ENCODE data around the gene SUN5. TPM values are rescaled to one million over a fixed set of nuclear protein-coding genes. Genes with fewer than 3 reads are reported as not detected.

Gene SUN5
- polyA plus RNA-seq, 6 donors from 2014 or later: not detected

DNA sequence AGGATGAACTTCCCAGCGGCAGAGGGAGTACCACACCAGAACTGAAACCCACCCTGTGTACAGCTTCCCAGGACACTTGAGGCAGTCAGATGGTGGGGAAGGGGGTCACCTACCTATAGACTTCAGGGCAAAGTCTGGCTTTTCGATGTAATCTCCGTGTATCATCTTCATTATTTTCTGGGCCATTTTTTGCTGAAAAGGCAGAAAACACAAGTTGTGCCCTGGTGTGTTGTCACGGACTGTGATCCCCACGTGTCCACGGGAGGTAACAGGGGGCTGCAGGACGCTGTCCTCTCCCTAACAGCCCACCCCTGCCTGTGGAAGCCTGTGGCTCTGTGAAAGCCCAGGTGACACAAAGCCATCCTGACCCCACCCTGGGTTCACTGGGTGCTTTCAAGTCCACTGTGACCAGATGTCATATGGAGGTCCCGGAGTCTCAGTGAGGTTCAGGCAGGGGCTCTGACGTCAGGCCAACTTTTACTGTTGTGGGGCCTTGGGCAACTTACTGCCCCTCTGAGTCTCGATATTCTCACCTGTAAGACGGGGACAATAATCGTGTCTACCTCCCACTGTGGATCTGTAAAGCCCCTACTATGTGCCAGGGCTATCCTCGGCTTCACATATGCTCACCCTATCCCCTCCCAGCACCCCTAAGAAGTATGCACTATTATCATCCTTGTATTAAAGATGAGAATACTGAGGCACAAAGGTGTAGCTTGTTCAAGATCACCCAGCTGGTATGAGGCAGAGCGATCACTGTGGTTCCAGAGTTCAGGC, 14.5 kb downstream of the SUN5 start:
- DNase-seq (no peak), ATAC-seq (ENCODE audit: low read depth in 2 of 2) (no peak)
- Mint-ChIP-seq H3K4me3 (no peak overlapping the region), H3K27ac (peak overlapping the region in 4 of 6 donors; percentile 47 to 85 (median 69)), H3K9me3 (peaks cover 0 to 8% (median 1%) of the 10 kb centered on the region in 7 donors), H3K4me1 (peaks cover 21 to 31% (median 25%) of the 10 kb centered on the region in 3 donors), H3K27me3 (no peaks in the 10 kb centered on the region), H3K36me3 (no peaks in the 10 kb centered on the region)

DNA sequence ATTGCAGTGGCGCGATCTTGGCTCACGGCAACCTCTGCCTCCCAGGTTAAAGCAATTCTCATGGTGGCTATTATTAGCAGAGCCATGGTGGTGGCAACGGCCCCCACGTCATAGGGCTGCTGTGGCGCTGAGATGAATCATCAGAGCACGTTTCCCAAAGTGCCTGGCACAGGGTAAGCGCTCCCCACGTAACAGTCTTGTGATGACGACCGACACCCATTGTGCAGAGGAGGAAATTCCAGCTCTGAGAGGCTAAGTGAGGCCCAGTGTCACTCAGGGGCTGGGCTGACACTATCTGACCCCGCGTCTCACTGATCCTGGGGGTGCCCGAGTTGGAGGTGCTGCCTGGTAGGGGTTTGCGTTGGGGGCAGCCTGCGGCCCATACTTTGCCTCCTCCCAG, 16.2 kb downstream of the SUN5 start:
- no peaks in the 10 kb centered on the region for H3K9me3 Mint-ChIP-seq
- no peaks in the 10 kb centered on the region for H3K27me3 Mint-ChIP-seq
- ATAC-seq (ENCODE audit: low read depth in 2 of 2): no peak
- no peak overlapping the region for H3K4me3 Mint-ChIP-seq
- peak overlapping the region in 1 of 6 donors; percentile 51 for H3K27ac Mint-ChIP-seq
- H3K4me1 Mint-ChIP-seq: peaks cover 21 to 31% (median 25%) of the 10 kb centered on the region in 3 donors
- H3K36me3 Mint-ChIP-seq: no peaks in the 10 kb centered on the region
- no peak for DNase-seq

DNA sequence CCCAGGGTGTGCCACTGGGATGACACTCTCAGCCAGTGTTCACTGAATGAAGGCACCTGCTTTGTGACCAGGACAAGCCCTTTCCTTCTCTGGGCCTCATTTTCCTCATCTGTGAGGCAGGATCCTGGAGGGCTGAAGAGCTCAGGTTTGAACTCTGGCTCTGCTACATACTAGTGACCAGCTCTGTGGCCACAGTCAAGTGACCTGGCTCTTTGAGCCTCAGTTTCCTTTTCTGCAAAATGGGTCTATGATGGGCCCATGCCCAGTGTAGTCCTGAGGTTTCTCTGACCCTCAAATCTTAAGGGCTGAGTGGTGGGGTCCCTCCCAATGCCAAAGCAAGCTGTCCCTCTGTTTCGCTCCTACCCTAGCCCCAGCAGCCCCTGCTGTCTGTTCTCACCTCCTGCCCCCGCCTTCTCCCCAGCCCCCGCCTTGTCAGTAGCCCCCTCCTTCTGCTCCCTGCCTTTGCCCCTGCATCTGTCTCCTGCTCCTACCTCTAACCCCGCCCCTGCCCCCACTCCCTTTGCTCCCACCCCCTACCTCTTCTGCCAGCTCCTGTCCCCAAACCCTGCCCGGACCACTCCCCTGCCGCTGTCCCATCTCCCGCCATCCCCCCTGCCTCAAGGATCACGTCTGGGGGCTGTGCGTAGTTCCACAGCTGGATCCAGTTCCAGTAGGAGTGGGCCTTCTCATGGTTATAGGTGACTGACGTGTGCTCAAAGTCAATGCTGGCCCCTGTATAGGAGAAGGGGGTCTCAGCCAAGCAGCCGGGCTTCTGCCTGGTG, 17.0 kb downstream of the SUN5 start:
- no peak for DNase-seq
- no peaks in the 10 kb centered on the region for H3K9me3 Mint-ChIP-seq
- H3K27me3 Mint-ChIP-seq: no peaks in the 10 kb centered on the region
- no peak overlapping the region for H3K27ac Mint-ChIP-seq
- H3K36me3 Mint-ChIP-seq: no peaks in the 10 kb centered on the region
- H3K4me3 Mint-ChIP-seq: no peak overlapping the region
- ATAC-seq (ENCODE audit: low read depth in 2 of 2): no peak
- peaks cover 13 to 23% (median 23%) of the 10 kb centered on the region in 3 donors for H3K4me1 Mint-ChIP-seq

DNA sequence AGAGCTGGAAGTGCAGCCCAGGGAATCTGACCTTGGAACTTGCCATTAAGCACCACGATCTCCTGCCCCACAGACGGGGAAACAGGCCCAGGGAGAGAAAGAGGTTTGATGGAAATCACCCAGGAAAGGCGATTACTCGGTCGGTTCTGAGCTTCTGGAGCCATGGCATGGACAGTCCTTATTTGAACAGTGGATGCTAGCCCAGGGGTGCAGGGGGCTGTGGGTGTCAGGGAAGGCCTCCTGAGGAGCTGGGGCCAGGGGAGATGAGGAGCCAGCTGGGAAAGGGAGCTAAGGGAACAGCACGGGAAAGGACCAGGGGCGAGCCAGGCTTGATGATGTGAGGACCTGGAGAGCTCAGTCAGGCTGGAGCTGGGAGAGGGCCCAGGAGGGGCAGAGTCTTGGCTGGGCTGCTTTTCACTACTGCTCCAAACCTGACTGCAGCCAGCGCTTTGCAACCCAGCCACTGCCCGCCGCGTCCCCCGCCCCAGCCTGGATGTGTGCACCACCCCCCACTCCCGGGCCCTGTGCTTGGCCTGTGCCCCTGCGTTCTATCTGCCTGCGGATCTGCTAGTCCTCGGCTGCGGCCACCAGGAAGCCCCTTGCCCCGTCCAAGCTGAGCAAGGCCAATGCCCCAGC, 17.8 kb downstream of the SUN5 start:
- H3K27ac Mint-ChIP-seq: peak overlapping the region in 1 of 6 donors; percentile 82
- ATAC-seq (ENCODE audit: low read depth in 2 of 2): no peak
- H3K4me1 Mint-ChIP-seq: peaks cover 9 to 17% (median 16%) of the 10 kb centered on the region in 3 donors
- no peaks in the 10 kb centered on the region for H3K27me3 Mint-ChIP-seq
- no peaks in the 10 kb centered on the region for H3K36me3 Mint-ChIP-seq
- DNase-seq: no peak
- no peak overlapping the region for H3K4me3 Mint-ChIP-seq
- no peaks in the 10 kb centered on the region for H3K9me3 Mint-ChIP-seq

DNA sequence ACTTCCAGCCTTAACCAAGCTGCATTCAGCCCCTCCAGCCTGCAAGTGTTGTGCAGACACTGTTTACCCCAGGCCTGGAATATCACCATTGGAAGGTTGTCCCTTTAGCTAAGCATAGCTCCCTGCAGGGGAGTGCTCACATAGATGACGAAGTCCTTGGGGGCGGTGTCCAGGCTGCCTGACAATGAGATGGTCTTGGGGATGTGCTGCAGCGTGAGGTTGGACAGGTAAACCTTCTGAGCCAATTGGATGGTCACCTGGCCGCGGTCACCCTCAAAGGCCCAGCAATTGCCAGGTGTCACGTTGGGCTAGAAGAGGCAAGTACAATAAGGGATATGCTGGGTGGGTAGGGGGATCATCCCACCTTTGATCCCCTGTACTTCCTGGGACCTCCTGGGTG, 18.6 kb downstream of the SUN5 start:
- no peaks in the 10 kb centered on the region for H3K9me3 Mint-ChIP-seq
- H3K4me3 Mint-ChIP-seq: no peak overlapping the region
- DNase-seq (no peak), ATAC-seq (ENCODE audit: low read depth in 2 of 2) (no peak)
- H3K27me3 Mint-ChIP-seq: no peaks in the 10 kb centered on the region
- H3K36me3 Mint-ChIP-seq: no peaks in the 10 kb centered on the region
- peaks cover 0 to 8% (median 8%) of the 10 kb centered on the region in 3 donors for H3K4me1 Mint-ChIP-seq
- H3K27ac Mint-ChIP-seq: peak overlapping the region in 1 of 6 donors; percentile 83

DNA sequence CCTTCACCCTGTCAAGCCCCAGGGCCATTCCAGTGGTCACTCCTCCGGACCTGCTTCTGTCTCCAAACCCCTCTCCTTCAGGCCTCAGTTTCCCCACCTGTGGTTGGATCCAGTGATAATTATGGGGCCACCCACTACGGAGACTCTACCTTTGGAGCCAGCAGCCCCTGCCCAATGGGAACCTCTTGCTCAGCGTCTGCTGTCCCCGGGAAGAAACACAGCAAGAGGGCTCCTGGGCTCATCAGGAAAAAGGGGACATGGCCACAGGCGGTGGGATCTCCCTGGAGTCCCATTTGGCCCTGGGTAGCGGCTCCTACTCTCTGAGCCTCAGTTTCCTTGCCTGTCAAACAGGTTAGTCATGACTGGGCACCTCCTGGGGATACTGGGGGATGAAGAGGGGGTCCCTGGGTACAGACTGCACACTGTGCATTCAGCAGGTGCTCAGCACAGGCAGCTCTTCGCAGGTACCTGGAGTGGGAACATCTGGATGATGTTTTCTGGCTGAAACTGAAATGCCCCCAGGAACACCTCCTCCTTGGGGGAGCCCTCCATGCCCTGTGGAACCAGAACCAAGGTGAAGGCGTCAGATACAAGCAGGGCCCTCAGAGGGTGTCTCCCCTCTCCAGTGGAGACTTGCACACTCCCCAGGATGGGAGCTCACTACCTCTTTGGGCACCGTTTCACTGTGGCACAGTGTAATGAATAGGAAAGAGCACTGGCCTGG, 19.4 kb downstream of the SUN5 start:
- ATAC-seq (ENCODE audit: low read depth in 2 of 2): no peak
- no peaks in the 10 kb centered on the region for H3K27me3 Mint-ChIP-seq
- no peaks in the 10 kb centered on the region for H3K9me3 Mint-ChIP-seq
- no peaks in the 10 kb centered on the region for H3K36me3 Mint-ChIP-seq
- peaks cover 0 to 8% (median under 1%) of the 10 kb centered on the region in 3 donors for H3K4me1 Mint-ChIP-seq
- peak overlapping the region in 1 of 6 donors; percentile 20 for H3K27ac Mint-ChIP-seq
- no peak for DNase-seq
- no peak overlapping the region for H3K4me3 Mint-ChIP-seq

DNA sequence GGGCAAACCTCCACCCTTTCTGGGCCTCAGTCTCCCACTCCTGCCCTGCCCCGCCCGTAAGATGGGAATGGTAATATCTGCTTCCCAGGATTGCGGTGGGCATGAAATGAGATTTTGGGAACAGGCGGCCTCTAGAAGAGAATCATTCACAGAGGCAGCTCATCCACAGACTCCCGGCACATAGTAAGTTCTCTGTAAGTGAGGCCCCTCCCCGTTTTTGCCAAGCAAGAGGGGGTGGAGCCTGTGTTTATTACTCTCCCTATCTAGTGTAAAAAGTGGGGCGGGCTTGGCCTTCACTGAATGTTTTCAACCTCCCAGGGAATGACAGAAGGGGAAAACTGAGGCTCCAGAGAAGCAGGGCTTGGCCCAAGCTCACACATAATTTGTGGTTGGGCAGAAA, 20.0 kb downstream of the SUN5 start:
- Mint-ChIP-seq H3K36me3 (no peaks in the 10 kb centered on the region), H3K4me3 (no peak overlapping the region), H3K27me3 (no peaks in the 10 kb centered on the region), H3K4me1 (peaks cover 0 to 8% (median 0%) of the 10 kb centered on the region in 3 donors), H3K9me3 (no peaks in the 10 kb centered on the region), H3K27ac (no peak overlapping the region)
- DNase-seq: no peak
- ATAC-seq (ENCODE audit: low read depth in 2 of 2): no peak

DNA sequence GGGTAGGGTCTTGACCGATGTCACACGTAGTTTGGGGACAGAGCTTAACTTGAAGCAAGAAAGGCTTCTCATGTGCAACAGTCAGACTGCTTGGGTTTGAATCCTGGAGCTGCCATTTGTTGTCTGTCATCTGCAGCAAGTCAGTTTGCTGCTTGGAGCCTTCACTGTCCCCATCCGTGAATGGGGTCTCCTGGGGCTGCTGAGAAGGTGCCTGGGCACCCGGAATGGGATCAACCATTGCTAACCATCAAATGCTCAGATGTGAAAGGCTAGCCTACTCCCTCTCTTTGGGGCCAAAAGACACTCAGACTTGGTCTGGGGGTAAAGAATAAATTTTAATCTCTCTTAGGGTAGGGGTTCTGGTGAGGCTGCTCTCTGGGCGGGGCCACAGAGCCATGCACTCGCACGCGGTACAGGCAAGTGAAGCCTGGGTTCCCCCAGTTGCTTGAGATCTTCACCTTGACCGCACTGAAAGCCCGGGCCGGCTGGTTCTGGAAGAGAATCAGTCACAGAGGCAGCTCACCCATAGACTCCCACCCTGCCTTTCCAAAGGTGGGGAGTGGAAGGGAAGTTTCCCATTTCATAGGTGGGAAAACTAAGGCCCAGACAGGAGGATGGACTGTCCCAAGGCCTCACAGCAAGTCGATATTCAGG, 20.6 kb downstream of the SUN5 start:
- ATAC-seq (ENCODE audit: low read depth in 2 of 2): no peak
- peak overlapping the region in 1 of 8 donors; percentile 25 for H3K4me3 Mint-ChIP-seq
- H3K27me3 Mint-ChIP-seq: no peaks in the 10 kb centered on the region
- DNase-seq: no peak
- no peaks in the 10 kb centered on the region for H3K36me3 Mint-ChIP-seq
- H3K27ac Mint-ChIP-seq: peak overlapping the region in 1 of 6 donors; percentile 18
- peaks cover 0 to 8% (median 0%) of the 10 kb centered on the region in 3 donors for H3K4me1 Mint-ChIP-seq
- no peaks in the 10 kb centered on the region for H3K9me3 Mint-ChIP-seq

DNA sequence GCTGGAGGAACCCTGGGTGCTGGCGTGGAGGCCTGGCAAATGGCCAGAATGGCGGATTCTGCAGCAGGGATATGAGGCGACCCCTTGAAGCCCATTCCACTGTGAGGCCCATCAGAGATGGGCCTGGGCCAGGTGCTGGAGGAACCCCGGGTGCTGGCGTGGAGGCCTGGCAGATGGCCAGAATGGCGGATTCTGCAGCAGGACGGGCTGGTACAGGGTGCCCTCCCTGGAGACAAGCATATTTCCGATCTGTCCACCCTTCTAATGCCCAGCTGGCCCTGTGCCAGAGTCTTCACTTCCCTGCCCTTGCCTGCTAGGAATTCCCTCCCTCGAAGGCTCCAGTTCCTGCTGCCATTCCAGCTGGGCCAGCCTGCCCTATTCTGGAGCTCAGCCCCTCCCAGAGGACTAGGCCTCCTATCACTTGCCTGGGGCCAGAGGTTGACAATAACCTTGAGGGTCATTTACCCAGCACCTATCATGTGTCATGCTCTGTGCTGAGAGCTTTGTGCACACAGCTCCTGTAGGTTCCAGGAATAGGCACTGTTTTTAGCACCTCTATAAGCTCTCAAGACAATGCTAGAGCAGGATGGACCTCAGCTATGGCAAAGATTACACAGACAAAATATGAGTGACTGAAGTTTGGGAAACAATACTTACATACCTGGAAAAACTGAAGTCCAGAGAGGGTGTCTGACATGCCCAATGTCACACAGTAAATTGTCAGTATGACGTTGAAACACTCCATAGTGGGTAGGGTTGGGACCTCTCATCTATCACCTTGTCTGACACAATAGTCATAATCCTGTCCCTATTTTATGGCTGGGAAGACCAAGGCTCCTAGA, 21.4 kb downstream of the SUN5 start:
- no peak for DNase-seq
- Mint-ChIP-seq H3K9me3 (no peaks in the 10 kb centered on the region), H3K4me1 (peaks cover 0 to 8% (median 0%) of the 10 kb centered on the region in 3 donors), H3K4me3 (peak overlapping the region in 1 of 8 donors; percentile 25), H3K36me3 (no peaks in the 10 kb centered on the region), H3K27ac (peak overlapping the region in 3 of 6 donors; percentile 18 to 58 (median 52)), H3K27me3 (no peaks in the 10 kb centered on the region)
- ATAC-seq (ENCODE audit: low read depth in 2 of 2): no peak

DNA sequence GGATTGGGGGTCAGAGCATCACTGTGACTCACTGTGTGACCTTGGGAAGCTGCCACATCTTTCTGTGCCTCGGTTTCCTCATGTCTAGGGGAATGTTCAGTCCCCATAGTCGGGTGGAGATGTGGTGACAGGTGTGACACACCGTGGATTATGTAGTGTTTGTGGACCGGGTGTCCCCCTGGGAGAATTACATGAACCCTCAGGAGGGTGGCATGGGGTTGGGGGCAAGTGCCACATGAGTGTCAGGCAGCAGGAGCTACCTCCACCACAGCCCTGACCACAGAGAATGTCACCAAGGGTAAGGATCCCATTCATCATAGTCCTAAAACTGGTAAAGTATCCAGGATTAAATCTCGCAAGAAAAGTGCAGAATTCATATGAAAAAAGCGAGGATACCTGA, 23.2 kb downstream of the SUN5 start:
- DNase-seq (no peak), ATAC-seq (ENCODE audit: low read depth in 2 of 2) (no peak)
- peak overlapping the region in 1 of 8 donors; percentile 15 for H3K4me3 Mint-ChIP-seq
- peaks cover 0 to 9% (median 0%) of the 10 kb centered on the region in 7 donors for H3K9me3 Mint-ChIP-seq
- H3K27me3 Mint-ChIP-seq: no peaks in the 10 kb centered on the region
- no peak overlapping the region for H3K27ac Mint-ChIP-seq
- peaks cover 0 to 2% (median 0%) of the 10 kb centered on the region in 3 donors for H3K4me1 Mint-ChIP-seq
- peaks cover 0 to 3% of the 10 kb centered on the region in 2 donors for H3K36me3 Mint-ChIP-seq

DNA sequence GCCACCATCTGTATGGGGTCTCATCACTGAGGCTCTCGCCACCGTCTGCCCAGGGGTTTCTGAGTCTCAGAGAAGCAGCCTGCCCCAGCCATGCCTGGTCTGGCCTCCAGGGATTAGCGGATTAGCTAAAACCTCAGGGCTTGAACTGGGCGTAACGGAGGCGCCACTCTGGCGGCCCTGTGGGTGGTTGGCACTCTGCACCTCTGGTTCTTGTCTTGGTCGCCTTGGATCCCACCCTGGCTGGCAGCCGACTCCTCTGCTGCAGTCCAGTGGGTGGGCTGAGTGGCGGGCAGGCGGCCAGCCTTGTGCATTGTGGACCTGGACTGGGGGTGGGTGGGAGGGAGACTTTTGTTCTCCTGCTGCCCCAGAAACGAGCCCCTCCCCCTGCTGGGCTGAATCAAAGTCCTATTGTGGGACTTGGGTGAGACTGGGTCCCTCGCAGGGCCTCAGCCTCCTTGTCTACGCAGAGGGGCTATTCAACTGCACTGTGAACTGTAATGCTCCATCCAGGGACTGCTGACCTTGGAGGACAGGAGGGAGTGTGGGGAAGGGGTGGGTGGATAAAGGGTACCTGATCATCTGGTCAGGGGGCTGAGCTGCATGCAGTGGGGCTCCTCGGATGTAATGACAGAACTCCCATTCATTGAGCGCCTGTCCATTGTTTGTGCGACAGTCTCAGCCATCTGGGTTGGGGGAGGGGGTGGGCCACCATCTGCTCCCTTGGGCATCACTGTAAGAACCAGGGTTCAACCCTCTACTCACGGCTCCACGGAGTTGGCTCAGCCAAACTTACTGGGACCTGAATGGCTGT, 23.9 kb downstream of the SUN5 start:
- Mint-ChIP-seq H3K4me3 (no peak overlapping the region), H3K9me3 (peaks cover 0 to 9% (median 0%) of the 10 kb centered on the region in 7 donors), H3K27ac (no peak overlapping the region), H3K36me3 (peaks cover 0 to 3% of the 10 kb centered on the region in 2 donors), H3K27me3 (no peaks in the 10 kb centered on the region), H3K4me1 (no peaks in the 10 kb centered on the region)
- ATAC-seq (ENCODE audit: low read depth in 2 of 2) (no peak), DNase-seq (no peak)

Measured in naive B cell (primary cell).